K562 treated with DMSO at 1 percent for 48 hours (cell line): Measurements from ENCODE around the gene CST1. TPM values are rescaled to one million over a fixed set of nuclear protein-coding genes. Genes with fewer than 3 reads are reported as not detected.

Experiments
- total RNA-seq: library from RNA; unstranded; fragments of 300-600 nt; gene quantifications from 2 replicates; pipeline ENCODE4 v1.2.3, GENCODE V29; 2022; ENCODE audit warnings: low replicate concordance; ENCODE audit errors: extremely low read depth

The CST1 gene, protein sequence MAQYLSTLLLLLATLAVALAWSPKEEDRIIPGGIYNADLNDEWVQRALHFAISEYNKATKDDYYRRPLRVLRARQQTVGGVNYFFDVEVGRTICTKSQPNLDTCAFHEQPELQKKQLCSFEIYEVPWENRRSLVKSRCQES
- total RNA-seq, result not detected in 2 replicates

DNA sequence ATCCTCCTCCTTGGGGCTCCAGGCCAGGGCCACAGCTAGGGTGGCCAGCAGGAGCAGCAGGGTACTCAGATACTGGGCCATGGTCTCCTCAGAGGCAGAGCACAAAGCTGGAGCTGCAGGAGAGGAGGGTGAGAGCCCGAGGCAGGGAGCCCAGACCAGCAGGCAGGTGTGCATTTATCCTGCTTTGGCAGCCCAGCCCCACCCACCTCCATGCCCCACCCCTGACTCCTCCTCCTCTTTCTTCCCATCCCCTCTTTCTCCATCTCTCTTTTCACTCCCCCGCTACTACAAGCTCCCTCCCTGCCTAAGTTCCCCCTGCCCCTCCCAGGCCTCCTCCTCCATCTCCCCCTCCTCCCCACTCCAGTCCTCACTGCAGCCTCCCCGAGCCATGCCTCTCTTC lies at the start of gene CST1:
Gene CST1, minus strand, starts transcription at position 150 of the 400 bp plus-strand sequence. Its CDS starts 69 bp downstream, at position 81.

Other genes with a start within 250 kb of the CST1 start
- gene CST9L, start 182.5 kb downstream of the CST1 start, total RNA-seq, result not detected in 2 replicates
- gene CST9, start 145.0 kb downstream of the CST1 start, total RNA-seq, result not detected in 2 replicates
- gene CST3, start 113.0 kb downstream of the CST1 start, total RNA-seq, result not detected in 2 replicates
- gene CST4, start 61.9 kb downstream of the CST1 start, total RNA-seq, result not detected in 2 replicates
- gene CST2, start 75.8 kb upstream of the CST1 start, total RNA-seq, result not detected in 2 replicates
- gene CST5, start 128.8 kb upstream of the CST1 start, total RNA-seq, result not detected in 2 replicates
- gene GGTLC1, start 237.8 kb upstream of the CST1 start, total RNA-seq, result not detected in 2 replicates